Measurements from ENCODE around the gene PDIA2. TPM values are rescaled to one million over a fixed set of nuclear protein-coding genes. Genes with fewer than 3 reads are reported as not detected.
"Not testable (repeated sequence)": the region's sequence is repeated elsewhere in the genome, so short reads cannot be mapped to it uniquely, and the experiment has no call there.

The PDIA2 gene
- total RNA-seq, 8 experiments from 2014 or later = 0.35 to 18.5 (median 9.1) TPM; not detected in 2

- ATAC-seq (replicated peaks in 6 of 8) = no peak
Observed at GRCh38 chr16:320206-320605, 37.2 kb downstream of the PDIA2 start.

GRCh38 chr16:321532-321931, 38.6 kb downstream of the PDIA2 start:
- in situ Hi-C loops (cut with MboI; ENCODE audit: low pct_unique_long_range_greater_than_20kb in 2 of 9, low sequenced_read_pairs in 9 of 9, unreplicated experiment in 9 of 9) = no loop called here
- whole genome bisulfite sequencing, 10 experiments = 0 to 100% (median 85%) methylated on average over 1 to 8 of the region's 9 CpGs; no CpG with 5 or more reads in 3 of the 10 experiments

More at GRCh38 chr16:320206-320605, 37.2 kb downstream of the PDIA2 start:
- H3K4me3 ChIP-seq = no peak overlapping the region
- H3K27ac ChIP-seq = no peak overlapping the region
- 43 to 100% (median 96%) methylated on average over 1 to 5 of the region's 5 CpGs for WGBS, 10 experiments
- in situ Hi-C loops (cut with MboI; ENCODE audit: low pct_unique_long_range_greater_than_20kb in 2 of 9, low sequenced_read_pairs in 9 of 9, unreplicated experiment in 9 of 9) = no loop called here
- H3K4me1 ChIP-seq (replicated peaks in 1 of 2) = peaks cover under 1 to 3% of the 10 kb centered on the region in 2 donors

GRCh38 chr16:322476-323143, 39.6 kb downstream of the PDIA2 start:
- Histone ChIP-seq H3K4me3 (no peak overlapping the region), H3K4me1 (replicated peaks in 1 of 2) (peaks cover 0 to 9% of the 10 kb centered on the region in 2 donors), H3K27ac (no peak overlapping the region)
- in situ Hi-C loops (cut with MboI; ENCODE audit: low pct_unique_long_range_greater_than_20kb in 2 of 9, low sequenced_read_pairs in 9 of 9, unreplicated experiment in 9 of 9) = no loop called here
- WGBS, 10 experiments = 80 to 100% (median 96%) methylated on average over 1 to 7 of the region's 13 CpGs; no CpG with 5 or more reads in 5 of the 10 experiments
- ATAC-seq (replicated peaks in 6 of 8) = no peak

More at GRCh38 chr16:321532-321931, 38.6 kb downstream of the PDIA2 start:
- no peak for ATAC-seq (replicated peaks in 6 of 8)
- H3K4me1 ChIP-seq (replicated peaks in 1 of 2) = no peaks in the 10 kb centered on the region
- no peak overlapping the region for H3K4me3 ChIP-seq
- no peak overlapping the region for H3K27ac ChIP-seq

GRCh38 chr16:324201-324450, 41.2 kb downstream of the PDIA2 start:
- Histone ChIP-seq H3K4me1 (replicated peaks in 1 of 2) (peaks cover 0 to 15% of the 10 kb centered on the region in 2 donors), H3K4me3 (no peak overlapping the region), H3K27ac (no peak overlapping the region)
- WGBS, 10 experiments = 85 to 100% (median 95%) methylated on average over 4 to 6 of the region's 17 CpGs; no CpG with 5 or more reads in 7 of the 10 experiments
- ATAC-seq (replicated peaks in 6 of 8) = no peak
- in situ Hi-C loops (cut with MboI; ENCODE audit: low pct_unique_long_range_greater_than_20kb in 2 of 9, low sequenced_read_pairs in 9 of 9, unreplicated experiment in 9 of 9) = no loop called here

- H3K27ac ChIP-seq = no peak overlapping the region
- 68 to 100% (median 92%) methylated on average over 1 to 10 of the region's 55 CpGs; no CpG with 5 or more reads in 4 of the 10 experiments for WGBS, 10 experiments
- peaks cover 0 to 15% of the 10 kb centered on the region in 2 donors for H3K4me1 ChIP-seq (replicated peaks in 1 of 2)
- in situ Hi-C loops (cut with MboI; ENCODE audit: low pct_unique_long_range_greater_than_20kb in 2 of 9, low sequenced_read_pairs in 9 of 9, unreplicated experiment in 9 of 9) = no loop called here
- peak in 2 of 8 experiments; percentile 11 to 16 for ATAC-seq (replicated peaks in 6 of 8)
- no peak overlapping the region for H3K4me3 ChIP-seq
Observed at GRCh38 chr16:324451-325334, 41.7 kb downstream of the PDIA2 start.

- in situ Hi-C loops (cut with MboI; ENCODE audit: low pct_unique_long_range_greater_than_20kb in 2 of 9, low sequenced_read_pairs in 9 of 9, unreplicated experiment in 9 of 9) = no loop called here
- no peak for ATAC-seq (replicated peaks in 6 of 8)
- peaks cover 4 to 18% of the 10 kb centered on the region in 2 donors for H3K4me1 ChIP-seq (replicated peaks in 1 of 2)
- WGBS, 10 experiments = 81 to 91% (median 87%) methylated on average over 3 to 13 of the region's 28 CpGs; no CpG with 5 or more reads in 4 of the 10 experiments
- H3K27ac ChIP-seq = no peak overlapping the region
- H3K4me3 ChIP-seq = no peak overlapping the region
Observed at GRCh38 chr16:325375-326145, 42.6 kb downstream of the PDIA2 start.

- Histone ChIP-seq H3K4me1 (replicated peaks in 1 of 2) (peaks cover 20 to 33% of the 10 kb centered on the region in 2 donors), H3K4me3 (no peak overlapping the region), H3K27ac (peak overlapping the region; percentile 35 to 53)
- in situ Hi-C loops (cut with MboI; ENCODE audit: low pct_unique_long_range_greater_than_20kb in 2 of 9, low sequenced_read_pairs in 9 of 9, unreplicated experiment in 9 of 9) = no loop called here
- 17 to 88% (median 45%) methylated on average over 1 to 2 of the region's 2 CpGs; no CpG with 5 or more reads in 5 of the 10 experiments for WGBS, 10 experiments
- no peak for ATAC-seq (replicated peaks in 6 of 8)
Observed at GRCh38 chr16:330741-331140, 47.8 kb downstream of the PDIA2 start.

- WGBS, 10 experiments = 46 to 83% (median 46%) methylated on average over 3 to 5 of the region's 6 CpGs; no CpG with 5 or more reads in 5 of the 10 experiments
- peak in 6 of 8 experiments; percentile 5 to 31 (median 24) for ATAC-seq (replicated peaks in 6 of 8)
- in situ Hi-C loops (cut with MboI; ENCODE audit: low pct_unique_long_range_greater_than_20kb in 2 of 9, low sequenced_read_pairs in 9 of 9, unreplicated experiment in 9 of 9); H3K4me3 ChIP-seq: not testable (repeated sequence)
- peaks cover 20 to 33% of the 10 kb centered on the region in 2 donors for H3K4me1 ChIP-seq (replicated peaks in 1 of 2)
- peak overlapping the region; percentile 72 to 73 for H3K27ac ChIP-seq
Observed at GRCh38 chr16:331181-331814, 48.3 kb downstream of the PDIA2 start.

- Histone ChIP-seq H3K4me1 (replicated peaks in 1 of 2) (peaks cover 18 to 20% of the 10 kb centered on the region in 2 donors), H3K27ac (no peak overlapping the region), H3K4me3 (no peak overlapping the region)
- no peak for ATAC-seq (replicated peaks in 6 of 8)
- 81 to 100% (median 88%) methylated on average over 2 to 6 of the region's 6 CpGs for WGBS, 10 experiments
- in situ Hi-C loops (cut with MboI; ENCODE audit: low pct_unique_long_range_greater_than_20kb in 2 of 9, low sequenced_read_pairs in 9 of 9, unreplicated experiment in 9 of 9) = no loop called here
Observed at GRCh38 chr16:333406-334094, 50.6 kb downstream of the PDIA2 start.

GRCh38 chr16:334164-334832, 51.3 kb downstream of the PDIA2 start:
- H3K4me1 ChIP-seq (replicated peaks in 1 of 2) = peaks cover 18 to 20% of the 10 kb centered on the region in 2 donors
- H3K27ac ChIP-seq; in situ Hi-C loops (cut with MboI; ENCODE audit: low pct_unique_long_range_greater_than_20kb in 2 of 9, low sequenced_read_pairs in 9 of 9, unreplicated experiment in 9 of 9); ATAC-seq (replicated peaks in 6 of 8); H3K4me3 ChIP-seq: not testable (repeated sequence)
- WGBS, 10 experiments = 80 to 100% (median 90%) methylated on average over 1 to 3 of the region's 5 CpGs; no CpG with 5 or more reads in 6 of the 10 experiments

GRCh38 chr16:334861-335632, 52.1 kb downstream of the PDIA2 start:
- H3K4me1 ChIP-seq (replicated peaks in 1 of 2) = peaks cover 18 to 20% of the 10 kb centered on the region in 2 donors
- ATAC-seq (replicated peaks in 6 of 8) = peak in 1 of 8 experiments; percentile 32
- WGBS, 10 experiments = 60 to 100% (median 88%) methylated on average over 1 to 8 of the region's 11 CpGs; no CpG with 5 or more reads in 3 of the 10 experiments
- H3K4me3 ChIP-seq; H3K27ac ChIP-seq; in situ Hi-C loops (cut with MboI; ENCODE audit: low pct_unique_long_range_greater_than_20kb in 2 of 9, low sequenced_read_pairs in 9 of 9, unreplicated experiment in 9 of 9): not testable (repeated sequence)

All from motor neuron (in vitro differentiated cells).